SW480 (cell line): ENCODE data around the gene MEOX1.

Experiments used
- DNase-seq: peaks from one replicate; pipeline ENCODE4 v3.0.0-alpha.2; 2016; ENCODE audit warnings: low spot score

Gene MEOX1

DNA sequence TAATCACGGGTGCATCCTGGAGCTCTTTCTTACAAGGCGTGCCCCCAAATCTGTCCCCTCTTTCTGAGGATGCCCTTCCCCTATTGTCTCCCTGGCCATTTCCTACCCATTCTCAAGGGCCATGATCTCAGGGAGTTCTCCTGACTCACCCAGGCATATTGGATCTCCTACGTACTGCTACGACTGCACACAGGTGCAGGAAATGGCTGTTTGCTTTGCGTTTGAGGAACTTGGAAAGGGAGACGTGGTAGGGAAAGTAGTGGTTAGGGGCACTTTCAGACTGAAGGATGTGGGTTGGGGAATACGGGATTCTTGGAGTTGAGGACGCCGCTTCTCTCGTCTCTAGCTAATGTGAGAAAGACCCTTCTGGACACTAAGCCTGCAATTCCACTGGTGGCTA lies 18.7 kb upstream of the MEOX1 start:
- no peak for DNase-seq

DNA sequence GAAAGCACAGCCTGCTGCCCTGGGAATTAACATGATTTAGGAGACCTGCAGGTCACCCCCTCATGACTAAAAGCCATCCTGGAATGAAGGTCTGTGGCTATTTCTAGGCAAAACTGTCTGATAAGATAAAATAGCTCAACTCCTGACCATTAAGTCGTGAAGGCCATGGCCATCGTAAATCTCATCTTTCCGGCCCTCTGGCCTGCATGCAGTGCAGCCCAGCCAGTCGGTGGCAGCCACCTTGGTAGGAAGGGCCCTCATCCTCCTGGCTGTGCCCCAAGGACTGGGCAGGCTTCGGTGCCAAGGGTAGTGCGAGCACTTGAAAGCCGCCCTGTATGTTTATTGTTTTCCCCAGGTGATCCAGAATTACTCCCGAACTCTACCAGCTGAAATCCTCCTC lies 18.2 kb upstream of the MEOX1 start:
- no peak for DNase-seq

DNA sequence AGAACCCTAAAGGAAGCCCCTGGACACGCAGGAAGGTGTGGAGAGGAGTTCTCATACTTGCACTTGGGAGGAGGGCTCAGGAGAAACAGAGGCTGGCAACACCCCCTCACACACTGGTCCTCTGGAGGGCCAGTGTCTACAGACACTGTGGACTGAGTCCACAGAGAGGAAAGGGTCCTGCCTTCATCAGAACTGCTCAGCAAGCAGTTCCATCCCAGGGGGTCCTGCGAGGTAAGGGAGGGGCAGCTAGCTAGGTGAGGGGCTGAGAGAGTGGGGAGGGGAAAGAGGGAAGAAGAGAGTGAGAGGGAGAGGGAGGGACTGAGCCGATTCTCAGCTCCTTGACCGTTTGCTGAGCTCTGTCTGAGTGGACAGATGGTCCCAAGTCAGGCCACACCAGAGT lies 17.7 kb upstream of the MEOX1 start:
- no peak for DNase-seq

GRCh38 chr17:43676471-43676870 lies 14.7 kb upstream of the MEOX1 start:
- peak; percentile 50 for DNase-seq

GRCh38 chr17:43674394-43674793 lies 12.7 kb upstream of the MEOX1 start:
- no peak for DNase-seq

GRCh38 chr17:43673516-43674323 lies 12.0 kb upstream of the MEOX1 start:
- DNase-seq: peak; percentile 60

- DNase-seq: no peak
Measured at GRCh38 chr17:43671755-43672519, 10.2 kb upstream of the MEOX1 start.

- peak; percentile 16 for DNase-seq
Measured at GRCh38 chr17:43671031-43671692, 9.4 kb upstream of the MEOX1 start.

- no peak for DNase-seq
Measured at GRCh38 chr17:43670645-43671030, 8.9 kb upstream of the MEOX1 start.

GRCh38 chr17:43669971-43670644 lies 8.4 kb upstream of the MEOX1 start:
- peak; percentile 76 for DNase-seq

- DNase-seq: no peak
Measured at GRCh38 chr17:43667947-43668348, 6.2 kb upstream of the MEOX1 start.

GRCh38 chr17:43667506-43667905 lies 5.8 kb upstream of the MEOX1 start:
- DNase-seq: no peak

DNA sequence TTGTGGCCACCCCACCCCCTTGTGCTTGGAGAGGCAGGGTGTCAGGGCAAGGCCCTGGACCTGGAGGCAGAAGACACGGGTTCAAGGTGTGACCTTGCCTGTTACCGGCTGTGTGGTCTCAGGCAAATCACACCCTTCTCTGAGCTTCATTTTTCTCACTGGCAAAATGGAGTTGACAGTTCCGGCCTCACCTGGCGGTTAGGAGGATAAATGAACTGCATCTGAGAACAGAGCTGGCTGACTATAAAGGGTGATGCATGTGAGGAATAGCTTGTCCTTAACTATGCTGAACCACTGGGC lies 4.2 kb upstream of the MEOX1 start:
- DNase-seq: no peak

GRCh38 chr17:43665084-43665936 lies 3.6 kb upstream of the MEOX1 start:
- DNase-seq: peak; percentile 39

- no peak for DNase-seq
Measured at GRCh38 chr17:43664096-43664495, 2.4 kb upstream of the MEOX1 start.

DNA sequence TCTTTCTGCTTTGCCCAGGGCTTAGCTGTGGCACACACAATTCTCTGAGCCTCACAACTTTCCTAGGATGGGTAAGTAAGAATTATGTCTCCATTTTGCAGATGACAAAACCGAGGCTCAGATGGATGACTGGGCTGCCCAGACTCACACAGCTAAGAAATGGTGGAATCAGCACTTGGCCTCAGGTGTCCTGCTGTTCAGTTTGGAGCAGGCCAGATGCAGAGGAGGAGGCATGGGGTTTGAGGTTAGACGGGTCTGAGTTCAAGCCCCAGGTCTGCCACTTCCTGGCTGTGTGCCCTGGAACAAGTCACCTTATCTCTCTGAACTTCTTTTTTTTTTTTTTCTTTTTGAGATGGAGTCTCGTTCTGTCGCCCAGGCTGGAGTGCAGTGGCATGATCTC lies 1.7 kb upstream of the MEOX1 start:
- DNase-seq: no peak

GRCh38 chr17:43662413-43663141 lies 855 bp upstream of the MEOX1 start:
- DNase-seq: no peak

GRCh38 chr17:43660816-43661493 lies 767 bp downstream of the MEOX1 start:
- no peak for DNase-seq

- DNase-seq: no peak
Measured at GRCh38 chr17:43659823-43660617, 1.7 kb downstream of the MEOX1 start.

GRCh38 chr17:43658900-43659299 lies 2.8 kb downstream of the MEOX1 start:
- DNase-seq: no peak
